GM12865 (cell line): ENCODE measurements around the gene ANO7.

Experiments
- DNase-seq: peaks from one replicate; pipeline ENCODE4 v3.0.0; 2010; ENCODE audit warnings: low read depth
- H3K4me3 ChIP-seq: 2 replicates; pipeline ENCODE4 v1.5.1; 2011; ENCODE audit warnings: mild to moderate bottlenecking, low read depth, low read length, control low read depth
- TF ChIP-seq, protein P1 (sequence below): IDR thresholded peaks from 2 replicates; pipeline ENCODE4 v1.5.1; 2011; ENCODE audit warnings: low read length, control low read depth, low read depth, inconsistent platforms; ENCODE audit not compliant: insufficient read depth; ENCODE audit errors: missing control alignments

ANO7 gene, protein sequence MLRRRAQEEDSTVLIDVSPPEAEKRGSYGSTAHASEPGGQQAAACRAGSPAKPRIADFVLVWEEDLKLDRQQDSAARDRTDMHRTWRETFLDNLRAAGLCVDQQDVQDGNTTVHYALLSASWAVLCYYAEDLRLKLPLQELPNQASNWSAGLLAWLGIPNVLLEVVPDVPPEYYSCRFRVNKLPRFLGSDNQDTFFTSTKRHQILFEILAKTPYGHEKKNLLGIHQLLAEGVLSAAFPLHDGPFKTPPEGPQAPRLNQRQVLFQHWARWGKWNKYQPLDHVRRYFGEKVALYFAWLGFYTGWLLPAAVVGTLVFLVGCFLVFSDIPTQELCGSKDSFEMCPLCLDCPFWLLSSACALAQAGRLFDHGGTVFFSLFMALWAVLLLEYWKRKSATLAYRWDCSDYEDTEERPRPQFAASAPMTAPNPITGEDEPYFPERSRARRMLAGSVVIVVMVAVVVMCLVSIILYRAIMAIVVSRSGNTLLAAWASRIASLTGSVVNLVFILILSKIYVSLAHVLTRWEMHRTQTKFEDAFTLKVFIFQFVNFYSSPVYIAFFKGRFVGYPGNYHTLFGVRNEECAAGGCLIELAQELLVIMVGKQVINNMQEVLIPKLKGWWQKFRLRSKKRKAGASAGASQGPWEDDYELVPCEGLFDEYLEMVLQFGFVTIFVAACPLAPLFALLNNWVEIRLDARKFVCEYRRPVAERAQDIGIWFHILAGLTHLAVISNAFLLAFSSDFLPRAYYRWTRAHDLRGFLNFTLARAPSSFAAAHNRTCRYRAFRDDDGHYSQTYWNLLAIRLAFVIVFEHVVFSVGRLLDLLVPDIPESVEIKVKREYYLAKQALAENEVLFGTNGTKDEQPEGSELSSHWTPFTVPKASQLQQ

DNA sequence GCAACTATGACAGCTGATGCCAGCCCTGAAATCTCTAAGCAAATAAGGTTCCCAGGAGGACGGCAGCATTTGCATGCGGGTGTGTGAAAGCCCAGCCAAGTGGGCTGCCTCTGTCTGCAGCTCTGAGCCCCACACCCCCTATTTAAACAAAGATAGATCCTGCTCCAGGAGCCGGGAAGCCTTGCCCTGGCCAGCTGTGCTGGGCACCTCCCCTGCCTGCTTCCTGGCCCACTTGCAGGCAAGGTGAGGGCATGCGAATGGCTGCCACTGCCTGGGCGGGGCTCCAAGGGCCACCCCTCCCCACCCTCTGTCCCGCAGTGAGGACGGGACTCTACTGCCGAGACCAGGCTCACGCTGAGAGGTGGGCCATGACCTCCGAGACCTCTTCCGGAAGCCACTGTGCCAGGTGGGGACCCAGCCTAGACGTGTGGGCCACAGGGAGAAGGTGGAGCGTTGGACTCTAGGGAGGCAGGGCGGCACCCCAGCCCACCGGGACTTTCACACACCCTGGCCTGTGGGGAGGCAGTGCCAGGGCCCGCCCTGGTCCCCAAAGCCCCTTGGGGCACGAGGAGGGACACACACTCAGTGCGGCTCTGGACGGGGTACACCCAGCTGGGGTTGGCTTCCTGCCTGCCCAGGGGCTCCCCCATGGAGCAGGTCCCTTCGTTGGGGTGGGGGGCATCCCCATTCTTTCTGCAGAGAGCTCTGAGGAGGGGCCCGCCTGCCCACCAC, at the start of gene ANO7:
Gene ANO7 (plus strand): TSS at position 317 of the 732 bp plus-strand sequence. CDS start 1,387 bp downstream, outside the sequence.
- TF ChIP-seq, protein P1, sequence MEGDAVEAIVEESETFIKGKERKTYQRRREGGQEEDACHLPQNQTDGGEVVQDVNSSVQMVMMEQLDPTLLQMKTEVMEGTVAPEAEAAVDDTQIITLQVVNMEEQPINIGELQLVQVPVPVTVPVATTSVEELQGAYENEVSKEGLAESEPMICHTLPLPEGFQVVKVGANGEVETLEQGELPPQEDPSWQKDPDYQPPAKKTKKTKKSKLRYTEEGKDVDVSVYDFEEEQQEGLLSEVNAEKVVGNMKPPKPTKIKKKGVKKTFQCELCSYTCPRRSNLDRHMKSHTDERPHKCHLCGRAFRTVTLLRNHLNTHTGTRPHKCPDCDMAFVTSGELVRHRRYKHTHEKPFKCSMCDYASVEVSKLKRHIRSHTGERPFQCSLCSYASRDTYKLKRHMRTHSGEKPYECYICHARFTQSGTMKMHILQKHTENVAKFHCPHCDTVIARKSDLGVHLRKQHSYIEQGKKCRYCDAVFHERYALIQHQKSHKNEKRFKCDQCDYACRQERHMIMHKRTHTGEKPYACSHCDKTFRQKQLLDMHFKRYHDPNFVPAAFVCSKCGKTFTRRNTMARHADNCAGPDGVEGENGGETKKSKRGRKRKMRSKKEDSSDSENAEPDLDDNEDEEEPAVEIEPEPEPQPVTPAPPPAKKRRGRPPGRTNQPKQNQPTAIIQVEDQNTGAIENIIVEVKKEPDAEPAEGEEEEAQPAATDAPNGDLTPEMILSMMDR = no peak
- H3K4me3 ChIP-seq = no peak within 1 kb of the TSS
- DNase-seq = no peak

DNA sequence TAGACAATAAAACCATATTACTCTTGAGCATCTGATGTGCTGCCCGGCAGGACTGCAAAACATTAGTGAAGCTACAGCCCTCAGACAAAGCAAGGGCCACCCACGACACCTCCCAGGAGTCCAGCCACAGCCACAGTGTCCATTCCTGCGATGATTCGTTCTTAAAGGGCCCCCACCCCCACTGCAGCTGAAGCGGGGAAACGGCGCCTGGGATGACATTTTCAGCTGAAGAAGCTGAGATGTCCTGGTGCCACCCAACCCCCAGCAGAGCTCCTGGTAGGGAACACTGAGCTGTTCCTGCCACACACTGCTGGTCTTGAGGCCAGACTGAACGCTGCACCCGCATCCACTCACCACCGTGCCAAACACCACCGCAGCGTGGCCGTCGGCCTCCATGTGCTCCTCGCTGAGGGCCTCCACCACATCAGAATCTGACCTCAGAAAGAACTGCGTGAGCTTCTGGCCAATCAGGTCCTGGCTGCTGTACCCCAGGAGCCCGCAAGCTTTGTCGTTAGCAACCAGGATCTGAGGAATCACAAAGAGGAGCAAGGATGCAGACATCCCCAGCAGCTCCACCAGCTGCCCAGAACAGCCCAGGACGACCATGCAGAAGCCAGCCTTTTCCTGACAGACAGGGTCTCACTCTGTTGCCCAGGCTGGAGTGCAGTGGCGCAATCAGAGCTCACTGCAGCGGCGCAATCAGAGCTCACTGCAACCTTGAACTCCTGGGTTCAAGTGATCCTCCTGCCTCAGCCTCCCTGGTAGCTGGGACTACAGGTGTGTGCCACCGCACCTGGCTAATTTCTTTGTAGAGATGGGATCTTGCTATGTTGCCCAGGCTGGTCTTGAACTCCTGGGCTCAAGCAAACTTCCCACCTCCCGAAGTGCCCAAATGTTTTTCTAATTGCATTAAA, 48.7 kb upstream of the ANO7 start:
- TF ChIP-seq, protein P1 = no peak
- DNase-seq = no peak
- no peak overlapping the region for H3K4me3 ChIP-seq

DNA sequence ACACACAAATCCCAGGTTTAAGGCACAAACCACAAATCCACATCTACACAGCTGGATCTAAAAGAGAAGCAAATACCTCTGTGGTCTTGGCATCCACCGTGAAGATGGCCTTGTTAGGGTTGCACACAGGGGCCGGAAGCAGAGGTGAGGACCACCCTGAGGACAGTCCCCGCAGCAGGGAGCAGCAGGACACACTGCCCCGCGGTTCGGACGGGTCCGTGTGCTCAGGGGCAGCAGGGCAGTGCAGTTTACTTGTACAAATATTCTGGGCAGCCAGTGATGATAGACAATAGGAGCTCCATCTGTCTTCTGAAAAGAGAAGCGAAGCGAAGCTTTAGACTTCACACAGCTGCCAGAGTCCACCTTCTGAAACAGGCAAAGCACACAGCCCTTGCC, 48.0 kb upstream of the ANO7 start:
- DNase-seq = no peak
- TF ChIP-seq, protein P1 = no peak
- no peak overlapping the region for H3K4me3 ChIP-seq

DNA sequence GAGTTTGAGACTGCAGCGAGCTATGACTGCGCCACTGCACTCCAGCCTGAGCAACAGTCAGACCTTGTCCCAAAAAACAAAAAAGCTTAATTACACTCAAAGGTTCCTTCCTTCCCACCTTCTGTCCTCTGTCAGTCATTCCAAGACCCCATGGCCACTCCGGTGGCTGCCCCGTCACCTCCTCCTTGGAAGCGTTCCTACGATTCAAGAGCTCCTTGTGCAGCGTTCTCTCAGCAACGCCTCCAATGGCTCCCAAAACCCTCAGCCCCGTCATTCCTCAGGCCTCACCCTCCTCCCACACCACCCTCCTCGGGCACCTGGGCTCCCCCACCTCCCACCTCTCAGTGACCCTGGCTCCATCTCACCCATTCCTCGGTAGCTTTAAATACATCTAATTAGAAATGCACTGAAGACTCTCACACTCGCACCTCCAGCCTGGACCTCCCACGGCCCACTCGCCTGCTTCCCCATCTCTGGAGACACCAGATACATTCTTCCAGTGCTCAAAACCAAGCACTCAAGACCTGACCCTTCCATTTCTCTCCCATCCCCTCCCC, 47.2 kb upstream of the ANO7 start:
- no peak overlapping the region for H3K4me3 ChIP-seq
- no peak for DNase-seq
- TF ChIP-seq, protein P1 = no peak

DNA sequence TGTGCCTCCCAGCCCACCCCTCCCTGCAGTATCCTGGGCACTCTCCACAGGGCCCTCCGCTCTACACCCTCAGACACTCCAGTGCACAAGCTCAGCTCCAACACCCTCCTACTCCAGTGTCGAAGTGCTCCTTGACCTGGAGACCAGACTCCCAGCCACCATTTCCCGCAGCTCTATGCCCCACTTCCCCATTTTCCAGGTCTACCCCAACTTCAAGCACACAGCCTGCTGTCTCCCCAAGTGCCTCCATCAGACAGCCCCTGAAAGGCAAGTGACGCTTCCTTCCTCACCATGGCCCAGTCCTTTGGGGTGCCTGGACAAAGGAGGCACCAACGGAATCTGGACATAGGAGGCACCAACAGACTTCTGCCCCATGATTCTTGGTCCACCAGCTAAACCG, 46.4 kb upstream of the ANO7 start:
- TF ChIP-seq, protein P1 = no peak
- H3K4me3 ChIP-seq = no peak overlapping the region
- DNase-seq = no peak
